Measurements from ENCODE around the gene TSHZ2. TPM values are rescaled to one million over a fixed set of nuclear protein-coding genes. Genes with fewer than 3 reads are reported as not detected.

TSHZ2 gene
- total RNA-seq, 1 experiment from 2014 or later: 0.07 TPM

- Histone ChIP-seq H4K91ac (ENCODE audit: insufficient read length, low read depth, low read length) (no peak overlapping the region), H3K4me1 (ENCODE audit: insufficient read depth, low read length) (peaks cover 2% of the 10 kb centered on the region; the same call in 1 of the 2 replicates), H2BK20ac (ENCODE audit: low read depth, low read length, poor library complexity, severe bottlenecking) (no peak overlapping the region), H3K23me2 (ENCODE audit: insufficient read length, low read depth, low read length, poor library complexity, severe bottlenecking) (no peaks in the 10 kb centered on the region), H3T11ph (ENCODE audit: low read length) (no peak overlapping the region), H3K79me1 (ENCODE audit: insufficient read depth, low read depth, low read length, poor library complexity, severe bottlenecking) (no peaks in the 10 kb centered on the region), H2BK120ac (ENCODE audit: low read depth, low read length, poor library complexity, severe bottlenecking) (no peak overlapping the region), H2BK5ac (ENCODE audit: insufficient read length, low read length) (no peak overlapping the region), H4K5ac (ENCODE audit: insufficient read length, low read depth, low read length) (no peak overlapping the region), H3K9me3 (ENCODE audit: control insufficient read depth, low read depth, low read length) (no peaks in the 10 kb centered on the region), H3K79me2 (ENCODE audit: insufficient read depth, low read length) (no peaks in the 10 kb centered on the region), H4K20me1 (ENCODE audit: control insufficient read depth, insufficient read depth, insufficient read length) (no peaks in the 10 kb centered on the region), H3K4ac (ENCODE audit: low read depth, low read length) (no peak overlapping the region), H3K4me2 (ENCODE audit: insufficient read depth, insufficient read length, low read length) (no peak overlapping the region), H2AFZ (ENCODE audit: low read length) (no peak overlapping the region), H3K27ac (ENCODE audit: insufficient read length, low read depth, low read length) (no peak overlapping the region), H3K9ac (ENCODE audit: extremely low read depth, insufficient read length, low read length) (no peak overlapping the region), H4K8ac (replicated peaks; ENCODE audit: insufficient read length, low read depth, low read length) (no peak overlapping the region), H3K23ac (ENCODE audit: insufficient read length, low read depth, low read length) (no peak overlapping the region), H2AK5ac (ENCODE audit: insufficient read length, low read length) (no peak overlapping the region), H3K56ac (ENCODE audit: insufficient read length, low read depth, low read length) (no peak overlapping the region), H3K18ac (ENCODE audit: insufficient read length, low read depth, low read length) (no peak overlapping the region), H3K27me3 (ENCODE audit: insufficient read depth, low read length) (no peaks in the 10 kb centered on the region), H3K14ac (ENCODE audit: insufficient read depth, low read length) (no peak overlapping the region), H2BK12ac (ENCODE audit: insufficient read length, low read depth, low read length) (no peak overlapping the region), H2BK15ac (ENCODE audit: low read depth, low read length) (no peak overlapping the region)
- WGBS (ENCODE audit: extremely low coverage, insufficient read length, low lambda C conversion rate): no CpG with 5 or more reads among the region's 4 CpGs
- no peak for TF ChIP-seq CTCF (conservative IDR thresholded peaks at IDR 0.05)
- H3K36me3 Mint-ChIP-seq (ENCODE audit: insufficient read depth in 1 of 3, low read depth in 3 of 3): no peaks in the 10 kb centered on the region
- H3K27ac Mint-ChIP-seq: no peak overlapping the region
- peaks cover 18% of the 10 kb centered on the region in 2 experiments for H3K4me1 Mint-ChIP-seq
- H3K4me3 Mint-ChIP-seq: no peak overlapping the region
- no peak for DNase-seq
- no peaks in the 10 kb centered on the region; the same call in 1 of the 2 replicates for H3K27me3 Mint-ChIP-seq (ENCODE audit: low read depth)
- H3K9me3 Mint-ChIP-seq: no peaks in the 10 kb centered on the region
These were observed 193.3 kb downstream of the TSHZ2 start for GRCh38 chr20:53165452-53165851.

All from H9 (cell line).